ENCODE measurements around the gene DCC. TPM values are rescaled to one million over a fixed set of nuclear protein-coding genes. Genes with fewer than 3 reads are reported as not detected.

The DCC gene
- total RNA-seq, 1 experiment from 2014 or later, result not detected

DNA sequence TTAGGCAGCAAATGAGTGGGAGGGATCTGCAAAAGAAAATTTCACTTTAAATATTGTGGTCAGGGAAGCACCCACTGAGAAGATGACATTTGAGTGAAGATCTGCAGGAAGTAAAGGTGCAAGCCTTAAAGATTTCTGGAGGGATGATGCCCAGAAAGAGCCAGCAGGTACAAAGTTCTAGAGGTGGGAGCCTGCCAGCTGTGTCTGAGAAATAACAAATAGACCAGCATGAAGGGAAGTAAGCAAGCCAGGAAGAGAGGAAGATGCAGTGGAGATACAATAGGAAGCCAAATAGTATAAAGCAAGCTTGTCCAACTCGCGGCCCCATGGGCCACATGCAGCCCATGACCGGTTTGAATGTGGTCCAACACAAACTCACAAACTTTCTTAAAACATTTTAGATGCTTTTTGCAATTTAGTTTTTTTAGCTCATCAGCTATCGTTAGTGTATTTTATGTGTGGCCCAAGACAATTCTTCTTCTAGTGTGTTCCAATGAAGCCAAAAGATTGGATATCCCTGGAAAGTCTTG is 489.9 kb downstream of the DCC start:
- H3K36me3 ChIP-seq (ENCODE audit: low read depth), result no peaks in the 10 kb centered on the region
- no peaks in the 10 kb centered on the region for H3K9me3 ChIP-seq (ENCODE audit: insufficient read depth, low read depth)
- H4K20me1 ChIP-seq (ENCODE audit: insufficient read depth), result no peaks in the 10 kb centered on the region
- TF ChIP-seq, protein P1, sequence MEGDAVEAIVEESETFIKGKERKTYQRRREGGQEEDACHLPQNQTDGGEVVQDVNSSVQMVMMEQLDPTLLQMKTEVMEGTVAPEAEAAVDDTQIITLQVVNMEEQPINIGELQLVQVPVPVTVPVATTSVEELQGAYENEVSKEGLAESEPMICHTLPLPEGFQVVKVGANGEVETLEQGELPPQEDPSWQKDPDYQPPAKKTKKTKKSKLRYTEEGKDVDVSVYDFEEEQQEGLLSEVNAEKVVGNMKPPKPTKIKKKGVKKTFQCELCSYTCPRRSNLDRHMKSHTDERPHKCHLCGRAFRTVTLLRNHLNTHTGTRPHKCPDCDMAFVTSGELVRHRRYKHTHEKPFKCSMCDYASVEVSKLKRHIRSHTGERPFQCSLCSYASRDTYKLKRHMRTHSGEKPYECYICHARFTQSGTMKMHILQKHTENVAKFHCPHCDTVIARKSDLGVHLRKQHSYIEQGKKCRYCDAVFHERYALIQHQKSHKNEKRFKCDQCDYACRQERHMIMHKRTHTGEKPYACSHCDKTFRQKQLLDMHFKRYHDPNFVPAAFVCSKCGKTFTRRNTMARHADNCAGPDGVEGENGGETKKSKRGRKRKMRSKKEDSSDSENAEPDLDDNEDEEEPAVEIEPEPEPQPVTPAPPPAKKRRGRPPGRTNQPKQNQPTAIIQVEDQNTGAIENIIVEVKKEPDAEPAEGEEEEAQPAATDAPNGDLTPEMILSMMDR (conservative IDR thresholded peaks at IDR 0.05), result no peak
- TF ChIP-seq EZH2 (IDR thresholded peaks at IDR 0.05; ENCODE audit: low read depth), result no peak
- no peak overlapping the region for H2AFZ ChIP-seq
- no peaks in the 10 kb centered on the region for H3F3A ChIP-seq (ENCODE audit: insufficient read depth, low read depth)
- H3K79me2 ChIP-seq (ENCODE audit: low read depth), result no peaks in the 10 kb centered on the region
- intact Hi-C loops (cut with micrococcal nuclease; ENCODE audit: unreplicated experiment), result no loop called here
- no peak overlapping the region for H3K4me3 ChIP-seq
- CTCF ChIA-PET, result no interaction called here
- no peaks in the 10 kb centered on the region for H3K4me1 ChIP-seq (replicated peaks; ENCODE audit: insufficient read depth)
- H3K27me3 ChIP-seq (ENCODE audit: insufficient read depth, low read depth), result no peaks in the 10 kb centered on the region
- BruUV-seq (replicated peaks), result no TSS peak
- no peak for DNase-seq
- no peak overlapping the region for H3K27ac ChIP-seq
- H3K9me2 ChIP-seq (ENCODE audit: insufficient read depth), result no peaks in the 10 kb centered on the region
- POLR2A ChIA-PET (ENCODE audit: unreplicated experiment), result no interaction called here
- H3K4me2 ChIP-seq, result no peak overlapping the region

DNA sequence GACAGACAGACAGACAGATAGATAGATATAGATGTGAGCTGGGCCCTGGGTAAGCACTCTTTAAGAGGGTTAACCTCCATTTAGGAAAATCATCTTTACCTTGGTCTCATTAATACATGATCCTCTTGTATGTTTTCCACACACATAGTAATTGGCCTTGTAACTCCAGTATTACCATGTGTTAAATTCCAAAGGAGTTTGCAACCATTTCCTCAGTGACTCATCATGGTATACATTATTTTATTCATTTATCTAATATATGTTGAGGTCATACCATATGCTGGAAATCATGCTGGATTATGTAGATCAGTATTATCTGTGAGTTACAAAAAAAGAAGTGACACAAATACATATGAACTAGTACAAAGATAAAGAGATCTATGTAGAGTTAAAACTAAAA is 504.3 kb downstream of the DCC start:
- Histone ChIP-seq H3K4me3 (no peak overlapping the region), H3K4me2 (no peak overlapping the region), H2AFZ (no peak overlapping the region), H3F3A (ENCODE audit: insufficient read depth, low read depth) (no peaks in the 10 kb centered on the region), H3K36me3 (ENCODE audit: low read depth) (no peaks in the 10 kb centered on the region), H3K27ac (no peak overlapping the region), H3K4me1 (replicated peaks; ENCODE audit: insufficient read depth) (no peaks in the 10 kb centered on the region), H4K20me1 (ENCODE audit: insufficient read depth) (no peaks in the 10 kb centered on the region), H3K79me2 (ENCODE audit: low read depth) (no peaks in the 10 kb centered on the region), H3K9me3 (ENCODE audit: insufficient read depth, low read depth) (no peaks in the 10 kb centered on the region), H3K9me2 (ENCODE audit: insufficient read depth) (no peaks in the 10 kb centered on the region), H3K27me3 (ENCODE audit: insufficient read depth, low read depth) (no peaks in the 10 kb centered on the region)
- no peak for TF ChIP-seq EZH2 (IDR thresholded peaks at IDR 0.05; ENCODE audit: low read depth)
- TF ChIP-seq, protein P1 (conservative IDR thresholded peaks at IDR 0.05), result no peak
- intact Hi-C loops (cut with micrococcal nuclease; ENCODE audit: unreplicated experiment), result no loop called here
- POLR2A ChIA-PET (ENCODE audit: unreplicated experiment), result no interaction called here
- no peak for DNase-seq
- BruUV-seq (replicated peaks), result no TSS peak
- CTCF ChIA-PET, result no interaction called here

DNA sequence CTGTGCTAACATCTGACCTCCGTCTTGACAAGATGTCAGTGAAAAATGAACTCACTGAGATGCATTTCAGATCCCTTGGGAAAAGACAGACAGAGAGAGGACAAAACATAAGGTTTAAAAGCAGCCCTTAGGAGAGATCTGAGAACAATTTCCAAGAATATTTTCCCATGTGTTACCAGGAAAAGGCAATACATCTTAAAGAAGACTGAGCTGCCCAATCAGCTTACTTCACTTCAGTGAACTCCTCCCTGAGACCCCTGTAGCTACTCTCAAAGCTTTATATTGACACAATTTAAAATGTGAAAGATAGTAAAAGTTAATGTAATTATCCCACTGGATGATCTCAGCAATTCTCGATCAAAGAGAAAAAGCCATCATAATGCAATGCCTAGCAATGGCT is 505.0 kb downstream of the DCC start:
- no peak for TF ChIP-seq EZH2 (IDR thresholded peaks at IDR 0.05; ENCODE audit: low read depth)
- TF ChIP-seq, protein P1 (conservative IDR thresholded peaks at IDR 0.05), result no peak
- CTCF ChIA-PET, result no interaction called here
- no TSS peak for BruUV-seq (replicated peaks)

More for the DNA sequence above, 505.0 kb downstream of the DCC start:
- Histone ChIP-seq H3K4me3 (no peak overlapping the region), H3K79me2 (ENCODE audit: low read depth) (no peaks in the 10 kb centered on the region), H3K9me2 (ENCODE audit: insufficient read depth) (no peaks in the 10 kb centered on the region), H3F3A (ENCODE audit: insufficient read depth, low read depth) (no peaks in the 10 kb centered on the region), H3K4me2 (no peak overlapping the region), H4K20me1 (ENCODE audit: insufficient read depth) (no peaks in the 10 kb centered on the region), H2AFZ (no peak overlapping the region), H3K27me3 (ENCODE audit: insufficient read depth, low read depth) (no peaks in the 10 kb centered on the region), H3K4me1 (replicated peaks; ENCODE audit: insufficient read depth) (no peaks in the 10 kb centered on the region), H3K9me3 (ENCODE audit: insufficient read depth, low read depth) (no peaks in the 10 kb centered on the region), H3K27ac (no peak overlapping the region), H3K36me3 (ENCODE audit: low read depth) (no peaks in the 10 kb centered on the region)
- intact Hi-C loops (cut with micrococcal nuclease; ENCODE audit: unreplicated experiment), result no loop called here
- POLR2A ChIA-PET (ENCODE audit: unreplicated experiment), result no interaction called here
- DNase-seq, result no peak

All from PC-9 (cell line).